Anterior cingulate cortex (tissue), 58 donors: ENCODE measurements around the gene GADD45B.

Source experiments
- DNase-seq, 58 donors: peaks; one replicate each; lab custom pipeline; 2025; lab: John Stamatoyannopoulos, UW

The GADD45B gene, protein sequence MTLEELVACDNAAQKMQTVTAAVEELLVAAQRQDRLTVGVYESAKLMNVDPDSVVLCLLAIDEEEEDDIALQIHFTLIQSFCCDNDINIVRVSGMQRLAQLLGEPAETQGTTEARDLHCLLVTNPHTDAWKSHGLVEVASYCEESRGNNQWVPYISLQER

DNA sequence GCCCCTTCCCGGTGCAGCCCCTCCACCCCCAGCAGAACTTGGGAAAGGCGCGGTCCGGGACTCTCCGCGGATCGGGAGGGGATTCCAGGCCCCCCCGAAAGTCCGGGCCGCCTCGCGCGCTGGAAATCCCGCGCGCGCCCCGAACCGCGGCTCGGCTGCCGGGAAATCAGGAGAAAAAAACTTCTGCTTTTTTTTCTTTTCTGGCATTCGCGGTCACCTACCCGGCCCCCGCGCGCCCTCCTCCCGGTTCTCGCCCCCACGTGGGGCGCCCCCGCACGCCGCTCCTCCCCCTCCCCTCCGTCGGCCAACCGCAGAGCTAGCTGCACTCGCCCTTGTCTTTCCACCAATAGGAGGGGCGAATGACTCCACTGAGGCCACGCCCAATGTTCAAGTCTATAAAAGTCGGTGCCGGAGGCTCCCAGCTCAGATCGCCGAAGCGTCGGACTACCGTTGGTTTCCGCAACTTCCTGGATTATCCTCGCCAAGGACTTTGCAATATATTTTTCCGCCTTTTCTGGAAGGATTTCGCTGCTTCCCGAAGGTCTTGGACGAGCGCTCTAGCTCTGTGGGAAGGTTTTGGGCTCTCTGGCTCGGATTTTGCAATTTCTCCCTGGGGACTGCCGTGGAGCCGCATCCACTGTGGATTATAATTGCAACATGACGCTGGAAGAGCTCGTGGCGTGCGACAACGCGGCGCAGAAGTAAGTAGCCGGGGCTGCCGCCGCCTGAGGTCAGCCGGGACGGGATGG is at the start of gene GADD45B:
Gene GADD45B, plus strand, starts transcription at position 426 of the 749 bp plus-strand sequence. Its CDS starts 232 bp downstream, at position 658.
- DNase-seq = peak; percentile 65 to 99 (median 95)

DNA sequence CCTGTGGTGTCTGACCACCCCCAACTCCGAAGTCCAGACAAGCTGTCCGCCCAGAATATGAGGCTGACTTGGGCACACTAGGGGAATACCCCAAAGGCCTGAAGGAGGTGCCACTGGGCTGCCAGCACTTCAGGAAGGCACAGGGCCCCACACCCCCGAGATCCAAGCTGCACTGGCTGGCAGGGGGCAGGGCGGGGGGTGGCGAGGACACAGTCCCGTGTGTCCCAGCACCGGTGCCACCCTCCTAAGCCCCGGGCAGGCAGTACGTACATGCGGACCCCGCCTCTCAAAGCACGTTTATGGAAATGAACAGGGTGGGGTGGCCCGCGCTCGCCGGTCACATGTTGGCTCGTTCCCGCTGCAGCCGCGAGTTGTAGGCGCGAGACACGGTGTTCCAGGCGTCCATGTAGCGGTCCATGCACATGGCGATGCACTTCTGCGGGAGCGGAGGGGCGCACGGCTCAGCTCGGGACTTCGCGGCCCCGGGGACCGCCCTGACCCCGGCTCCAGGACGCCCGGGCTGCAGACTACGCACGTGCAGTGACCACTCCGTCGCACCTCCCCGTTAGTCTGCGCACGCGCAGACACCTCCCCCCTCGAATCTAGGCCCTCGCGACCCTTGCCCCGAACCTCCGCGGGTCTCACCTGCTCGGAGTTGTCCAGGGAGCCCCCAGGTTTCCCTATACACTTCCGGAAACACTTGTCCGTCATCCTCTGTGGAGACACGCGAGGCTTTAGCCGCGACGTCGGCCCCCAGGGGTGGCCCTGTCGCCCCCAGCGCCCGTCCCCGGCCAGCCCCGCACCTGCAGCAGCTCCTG is 49.1 kb upstream of the GADD45B start:
- DNase-seq = peak in 11 of 58 donors; percentile 28 to 62 (median 38)

DNA sequence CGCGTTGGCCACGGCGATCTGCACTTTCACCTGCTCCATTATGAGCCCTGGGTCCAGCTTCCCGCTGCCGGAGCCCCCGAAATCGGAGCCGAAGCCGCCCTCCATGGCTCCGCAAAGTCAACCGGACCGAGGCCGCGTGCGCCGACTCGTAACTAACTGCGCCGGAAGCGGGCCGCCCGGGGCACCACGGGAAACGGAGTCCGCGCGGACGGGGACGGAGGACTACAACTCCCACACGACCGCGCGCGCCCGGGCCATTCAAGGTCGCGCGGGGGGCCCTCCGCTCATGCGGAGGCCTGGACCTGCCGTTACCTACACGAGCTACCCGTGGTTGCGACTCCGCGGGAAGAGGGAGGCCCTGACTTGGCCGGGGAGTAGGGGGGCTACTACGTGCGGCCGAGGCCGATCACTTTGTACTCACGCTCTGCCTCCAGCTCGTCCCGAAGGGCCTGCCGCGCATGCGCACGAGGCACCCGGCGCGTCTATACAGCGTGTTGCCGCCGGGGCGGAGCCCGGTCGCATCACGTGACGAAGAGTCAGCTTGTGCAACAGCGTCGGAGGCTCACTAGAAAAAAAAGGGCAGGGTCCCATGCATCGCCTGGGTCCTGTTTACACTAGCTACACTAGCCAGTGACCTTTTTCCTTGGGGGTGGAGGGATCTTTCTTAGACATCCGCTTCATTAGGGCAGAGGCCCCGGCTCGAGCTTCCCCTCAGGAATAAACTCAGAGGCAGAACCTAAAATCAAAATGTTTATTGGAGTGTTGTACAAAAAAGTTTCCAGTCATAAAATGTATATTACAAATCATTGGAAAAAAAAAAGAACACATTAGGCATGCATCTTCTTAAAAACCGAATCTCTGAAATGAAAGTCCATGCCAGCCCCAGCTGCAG is 48.3 kb upstream of the GADD45B start, which contains the start of gene TIMM13:
Gene TIMM13, minus strand, starts transcription at position 158 of the 892 bp plus-strand sequence. Its CDS starts 53 bp downstream, at position 105.
- peak; percentile 76 to 99 (median 96) for DNase-seq

DNA sequence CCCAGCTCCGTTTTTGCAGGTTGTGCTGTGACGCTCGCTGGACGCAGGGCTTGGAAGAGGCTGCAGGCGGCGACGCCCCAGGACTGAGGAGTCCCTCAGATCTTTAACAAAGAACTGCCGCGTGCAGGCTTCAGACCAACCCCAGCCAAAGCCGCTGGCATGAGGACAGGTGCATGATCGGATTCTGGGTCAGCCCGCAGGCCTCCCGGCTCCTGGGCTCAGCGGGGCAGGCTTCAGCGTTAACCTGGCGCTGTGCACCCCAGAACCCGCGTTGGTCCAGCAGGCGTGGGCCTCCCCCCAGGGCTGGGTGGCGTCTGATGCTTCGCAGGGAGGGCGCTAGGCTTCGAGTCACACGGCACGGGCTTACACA is 47.6 kb upstream of the GADD45B start:
- DNase-seq = peak in 20 of 58 donors; percentile 6 to 55 (median 34)

DNA sequence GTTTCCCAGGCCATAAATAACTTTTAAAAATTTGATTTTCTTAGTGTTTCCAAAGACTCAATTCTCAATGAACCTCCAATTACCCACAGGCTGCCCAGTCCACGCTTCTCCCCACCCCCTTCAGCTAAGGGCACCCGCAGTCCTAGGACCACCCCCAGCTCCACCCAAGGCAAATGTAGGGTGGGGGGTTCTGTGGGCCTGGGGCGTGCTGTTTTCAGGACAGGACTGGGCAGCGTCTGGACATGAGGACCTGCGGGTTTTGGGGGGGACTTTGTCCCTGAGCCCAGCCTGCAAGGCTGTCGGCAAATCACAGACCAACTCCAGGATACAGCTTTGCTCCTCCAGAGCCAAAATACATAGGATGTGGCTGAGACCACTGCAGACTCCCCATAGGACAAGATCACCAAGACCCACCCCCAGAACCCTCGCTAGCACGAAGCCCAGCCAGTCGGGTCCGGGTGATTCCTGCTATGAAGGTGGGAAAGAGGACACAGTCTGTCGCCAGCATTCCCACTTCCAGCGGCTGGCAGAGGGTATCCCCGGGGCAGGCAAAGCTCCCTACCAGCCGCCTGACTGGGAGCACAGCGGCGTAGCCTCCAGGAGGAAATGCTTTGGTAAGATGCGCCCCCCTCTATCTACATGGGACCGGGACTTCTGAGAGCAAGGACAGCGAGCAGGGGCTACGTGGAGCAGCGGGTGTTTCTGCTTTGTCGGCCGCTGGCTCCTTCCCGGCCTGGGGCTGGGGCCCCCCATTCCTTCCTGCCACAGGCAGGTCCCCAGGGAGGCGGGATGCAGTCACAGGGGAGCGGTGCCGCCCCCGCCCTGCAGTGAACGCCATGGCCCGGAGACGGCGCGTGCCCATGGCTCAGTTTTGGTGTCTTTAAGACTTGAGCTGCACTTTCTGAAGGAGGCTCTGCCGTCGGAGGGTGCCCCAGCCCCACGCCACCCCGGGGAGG is 46.9 kb upstream of the GADD45B start:
- peak in 1 of 58 donors; percentile 1 for DNase-seq

DNA sequence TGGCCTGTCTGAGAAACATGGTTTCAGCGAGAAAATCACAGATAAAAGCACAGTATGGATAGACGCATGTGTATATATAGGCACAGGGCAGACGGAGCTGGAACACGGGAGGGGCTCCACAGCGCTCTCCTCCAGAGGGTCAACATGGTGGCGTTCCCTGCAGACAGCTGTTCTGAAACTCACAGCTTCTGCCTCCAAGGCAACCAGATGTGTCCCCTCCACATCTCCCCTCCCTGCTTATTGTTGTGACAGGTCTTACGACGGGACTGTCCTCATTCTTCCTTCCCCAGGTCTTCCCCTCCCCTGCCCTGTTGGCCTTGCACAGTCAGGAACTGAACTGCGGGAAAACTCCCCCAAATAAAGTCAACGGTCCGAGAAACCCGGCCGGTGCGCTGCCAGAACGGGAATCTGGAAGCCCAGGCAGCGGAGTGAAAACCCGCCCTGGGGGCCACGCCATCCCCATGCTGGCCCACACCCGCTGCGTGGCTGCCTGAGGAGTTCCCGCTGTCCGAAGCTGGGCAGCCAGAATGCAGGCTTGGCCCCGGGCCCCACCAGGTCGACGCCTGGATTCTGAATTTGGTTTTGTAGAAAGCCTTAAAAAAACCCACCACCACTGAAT is 45.9 kb upstream of the GADD45B start:
- no peak for DNase-seq

DNA sequence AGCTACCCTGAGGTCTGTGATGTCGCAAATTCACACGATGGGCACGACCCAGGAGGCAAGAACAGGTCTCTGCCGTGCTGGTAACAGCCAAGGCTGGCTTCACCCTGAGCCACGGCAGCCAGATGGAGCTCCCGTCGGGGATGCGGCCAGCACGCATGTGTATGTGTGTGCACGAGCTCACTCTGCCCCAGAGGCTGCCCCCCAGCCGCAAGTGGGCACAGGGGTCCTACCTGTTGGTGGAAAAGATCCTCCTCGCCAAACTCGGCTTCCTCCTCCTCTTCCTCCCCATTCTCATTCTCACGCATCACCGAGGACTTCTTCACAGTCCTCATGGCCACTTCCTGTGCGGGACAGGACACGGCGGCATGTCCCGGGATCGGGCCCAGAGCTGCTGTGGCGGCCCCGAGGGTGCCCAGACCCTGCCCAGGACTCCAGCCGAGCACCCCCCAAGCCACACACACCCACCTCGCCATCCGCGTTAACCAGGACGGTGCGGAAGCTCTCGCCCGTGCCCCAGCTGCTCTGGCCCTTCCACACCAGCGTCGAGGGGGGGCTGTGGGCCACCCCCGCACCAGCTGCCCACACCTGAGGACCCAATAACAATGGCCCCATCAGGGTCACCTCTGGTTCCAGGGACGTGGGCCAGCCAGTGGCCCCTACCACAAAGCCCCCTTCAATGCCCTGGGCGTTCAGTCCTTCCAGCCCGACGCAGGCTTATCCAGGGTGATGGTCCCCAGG is 44.4 kb upstream of the GADD45B start:
- DNase-seq = no peak

DNA sequence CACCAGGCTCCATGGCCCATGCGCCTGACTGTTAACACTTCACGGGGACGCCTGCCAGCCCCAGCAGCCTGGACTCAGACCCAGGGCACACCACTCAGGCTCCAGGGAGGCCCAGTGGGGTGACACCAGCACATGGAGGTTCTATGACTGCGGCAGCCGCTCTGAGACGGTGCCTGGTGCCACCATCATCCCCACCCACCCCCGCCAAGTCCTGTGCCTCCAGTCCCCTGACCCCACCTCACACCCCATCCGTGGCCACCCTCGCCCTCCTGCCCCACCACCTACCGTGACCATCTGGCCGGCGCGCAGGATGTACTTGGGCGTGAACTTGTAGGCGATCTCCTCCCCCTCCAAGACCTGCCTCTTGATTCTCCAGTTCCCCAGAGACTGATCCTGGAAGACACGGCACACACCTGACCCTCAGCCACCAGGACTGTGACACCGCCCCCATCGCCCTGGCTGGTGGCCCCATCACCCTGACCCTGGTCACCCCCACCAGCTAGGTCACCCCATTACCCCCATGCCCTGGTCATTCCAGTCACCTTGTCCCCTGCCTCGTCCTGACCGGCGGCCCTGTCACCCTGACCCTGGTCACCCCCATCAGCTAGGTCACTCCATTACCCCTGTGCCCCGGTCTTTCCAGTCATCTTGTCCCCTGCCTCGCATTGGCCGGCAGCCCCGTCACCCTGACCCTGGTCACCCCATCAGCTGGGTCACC is 43.6 kb upstream of the GADD45B start:
- no peak for DNase-seq

DNA sequence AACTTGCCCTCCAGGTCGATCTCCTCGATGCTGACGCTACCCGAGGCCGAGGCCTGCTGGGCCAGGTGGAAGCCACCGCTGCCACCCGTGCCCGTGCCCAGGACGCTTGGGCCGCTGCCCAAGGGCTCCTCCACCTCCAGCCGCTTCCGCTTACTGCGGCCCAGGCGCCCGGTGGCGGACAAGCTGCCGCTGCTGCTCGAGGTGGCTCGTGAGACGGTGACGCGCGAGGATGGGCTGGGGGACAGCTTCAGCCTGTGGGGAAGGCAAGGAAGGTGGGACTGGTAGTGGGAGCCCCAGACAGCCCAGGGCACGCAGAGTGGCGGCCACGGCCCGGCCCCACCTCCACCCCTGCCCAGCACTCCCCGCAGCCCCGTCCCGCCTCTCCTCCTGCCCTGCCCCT is 42.1 kb upstream of the GADD45B start:
- DNase-seq = no peak

DNA sequence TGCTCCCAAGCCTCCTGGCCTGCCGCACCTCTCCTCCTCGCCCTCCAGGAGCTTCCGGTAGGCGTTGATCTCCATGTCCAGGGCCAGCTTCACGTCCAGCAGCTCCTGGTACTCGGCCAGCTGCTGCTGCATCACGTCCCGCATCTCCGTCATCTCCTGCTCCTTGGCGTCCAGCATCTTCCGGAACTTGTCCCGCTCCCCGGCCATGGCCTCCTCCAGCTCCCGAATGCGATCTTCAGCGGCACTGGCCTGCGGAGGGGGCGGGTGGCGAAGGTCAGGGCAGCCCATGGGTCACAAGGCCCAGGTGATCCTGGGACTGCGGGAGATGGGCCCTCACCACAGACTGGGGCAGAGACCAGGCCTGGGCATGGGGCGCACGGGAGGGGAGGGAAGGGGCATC is 41.7 kb upstream of the GADD45B start:
- DNase-seq = no peak

DNA sequence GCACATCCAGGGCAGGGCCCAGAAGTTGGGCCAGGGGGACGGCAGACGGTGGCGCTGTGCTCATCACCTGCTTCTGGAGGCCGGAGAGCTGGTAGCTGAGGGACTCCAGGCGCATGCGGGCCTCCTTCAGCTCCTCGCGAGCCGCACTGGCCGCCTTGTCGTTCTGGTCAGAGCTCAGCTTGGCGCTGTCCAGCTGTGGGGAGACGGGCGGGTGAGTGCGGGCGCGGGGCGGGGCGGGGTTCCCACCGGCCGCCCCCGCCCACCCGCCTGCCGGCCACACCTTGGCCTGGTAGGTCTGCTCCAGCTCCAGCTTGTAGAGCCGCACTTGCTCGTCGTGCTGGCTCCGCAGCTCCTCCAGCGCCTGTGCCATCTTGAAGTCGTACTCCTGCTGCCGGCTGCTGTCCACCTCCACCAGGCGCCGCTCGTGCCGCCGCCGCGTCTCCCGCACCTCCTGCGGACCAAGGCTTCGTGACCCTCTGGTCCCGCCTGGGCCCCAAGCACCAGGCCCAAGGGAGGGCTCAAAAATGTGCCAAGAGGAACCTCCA is 41.1 kb upstream of the GADD45B start:
- DNase-seq = no peak

DNA sequence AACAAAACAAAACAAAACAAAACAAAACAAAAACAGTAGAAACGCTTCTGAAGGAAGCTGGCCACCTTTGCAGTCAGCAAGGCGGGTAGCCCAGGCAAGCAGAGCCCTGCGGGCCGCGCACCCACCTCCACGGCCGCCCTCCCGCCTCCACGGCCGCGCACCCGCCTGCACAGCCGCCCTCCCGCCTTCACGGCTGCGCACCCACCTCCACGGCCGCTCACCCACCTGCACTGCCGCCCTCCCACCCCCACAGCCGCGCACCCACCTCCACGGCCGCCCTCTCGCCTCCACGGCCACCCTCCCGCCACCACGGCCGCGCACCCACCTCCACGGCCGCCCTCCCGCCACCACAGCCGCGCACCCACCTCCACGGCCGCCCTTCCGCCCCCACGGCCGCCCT is 39.5 kb upstream of the GADD45B start:
- no peak for DNase-seq

DNA sequence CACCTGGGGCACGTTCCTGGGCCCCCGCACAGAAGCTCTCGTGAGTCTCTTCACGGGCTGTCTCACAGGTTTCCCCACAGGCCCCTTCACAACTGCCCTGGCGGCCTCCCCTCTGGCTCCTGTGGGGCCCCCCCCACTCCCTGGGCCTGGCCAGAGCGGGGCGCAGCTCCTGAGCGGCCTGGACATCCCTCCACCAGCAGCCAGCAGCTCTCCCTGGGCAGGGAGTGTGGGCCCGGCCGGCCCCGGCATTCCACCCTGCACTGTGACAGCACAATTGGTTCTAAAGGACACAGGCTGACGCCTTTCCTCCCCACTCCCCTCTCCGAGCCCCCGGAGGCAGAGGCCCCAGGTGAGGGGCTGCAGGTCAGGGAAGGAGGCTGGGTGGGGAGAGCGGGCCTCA is 39.0 kb upstream of the GADD45B start:
- no peak for DNase-seq

DNA sequence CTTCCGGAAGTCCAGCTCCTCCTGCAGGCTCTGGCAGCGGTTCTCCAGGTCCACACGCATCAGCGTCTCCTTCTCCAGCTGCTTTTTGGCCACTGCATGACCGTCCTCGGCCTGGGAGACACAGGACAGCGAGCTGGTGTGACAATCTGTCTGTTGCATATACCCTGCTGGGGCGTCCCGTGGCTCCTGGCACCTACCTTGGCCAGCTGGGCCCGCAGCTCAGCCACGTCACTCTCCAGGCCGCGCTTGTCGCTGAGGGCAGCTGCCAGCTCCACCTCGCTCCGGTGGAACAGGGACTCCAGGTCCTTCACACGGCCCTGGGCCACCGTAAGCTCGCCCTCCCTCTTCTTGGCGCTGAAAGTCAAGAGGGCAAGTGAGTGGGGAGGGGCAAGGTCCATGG is 37.7 kb upstream of the GADD45B start:
- no peak for DNase-seq

DNA sequence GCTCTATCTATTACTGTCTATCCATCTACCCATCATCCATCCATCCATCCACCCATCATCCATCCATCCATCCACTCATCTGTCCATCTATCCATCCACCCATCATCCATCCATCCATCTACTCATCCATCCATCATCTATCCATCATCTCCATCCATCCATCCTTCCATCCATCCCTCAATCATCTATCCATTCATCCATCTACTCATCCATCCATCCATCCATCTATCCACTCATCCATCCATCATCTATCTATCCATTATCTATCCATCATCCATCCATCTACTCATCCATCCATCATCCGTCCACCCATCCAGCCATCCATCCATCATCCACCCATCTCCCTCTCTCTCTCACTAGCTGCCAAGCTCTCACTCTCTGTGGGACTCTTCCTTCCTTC is 35.4 kb upstream of the GADD45B start:
- no peak for DNase-seq

DNA sequence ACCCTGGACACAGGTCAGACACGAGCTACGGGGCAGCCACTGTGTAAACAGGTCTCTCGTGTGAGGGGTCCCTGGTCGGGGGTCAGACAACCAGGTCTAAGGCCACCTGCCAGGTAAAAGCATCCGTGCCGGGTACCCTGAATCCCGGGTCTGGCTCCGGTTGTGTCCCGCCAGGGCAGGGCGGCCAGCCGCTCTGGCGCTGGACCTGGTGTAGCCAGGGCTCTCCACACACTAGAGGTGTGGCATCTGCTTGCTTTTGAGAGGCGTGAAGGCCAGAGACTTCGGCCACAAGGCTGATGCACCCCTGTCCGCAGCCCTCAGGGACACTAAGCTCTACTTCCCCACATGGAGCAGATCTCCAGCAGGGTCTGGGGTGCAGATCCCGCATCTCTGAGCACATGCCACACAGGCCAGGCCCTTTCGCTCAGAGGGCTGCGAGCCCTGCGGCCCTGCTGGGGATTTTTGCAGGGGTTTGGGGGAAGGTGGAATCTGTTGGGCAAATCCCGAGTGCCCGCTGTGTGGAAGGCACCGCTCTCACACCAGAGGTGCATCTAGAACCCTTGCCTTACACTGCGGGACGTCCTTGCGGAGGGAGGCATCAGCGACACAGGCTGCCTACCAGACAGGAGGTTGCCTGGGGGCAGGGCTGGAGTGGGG is 34.7 kb upstream of the GADD45B start:
- peak in 1 of 58 donors; percentile 14 for DNase-seq
